Measurements from ENCODE around the gene ZNG1F.
"Not testable (repeated sequence)": the region's sequence is repeated elsewhere in the genome, so short reads cannot be mapped to it uniquely, and the experiment has no call there.

Gene ZNG1F

DNA sequence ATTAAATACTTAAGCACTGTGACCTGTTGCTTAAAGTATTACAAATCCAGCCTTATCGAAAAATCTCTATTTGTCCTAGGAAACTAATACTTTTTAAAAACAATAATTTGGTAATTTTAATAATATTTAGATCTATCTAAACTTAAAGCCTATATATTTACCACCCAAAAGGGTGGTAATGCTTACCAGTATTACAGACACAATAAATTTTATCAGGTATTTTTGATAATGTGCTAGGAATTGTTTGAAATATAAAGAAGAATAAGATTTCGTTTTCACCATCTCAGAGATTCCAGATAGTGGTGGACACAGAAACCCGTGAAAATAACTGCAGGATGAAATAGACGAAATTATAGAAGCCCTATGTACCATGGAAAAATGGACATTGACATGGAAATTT, 68.4 kb downstream of the ZNG1F start:
- DNase-seq, result not testable (repeated sequence)

DNA sequence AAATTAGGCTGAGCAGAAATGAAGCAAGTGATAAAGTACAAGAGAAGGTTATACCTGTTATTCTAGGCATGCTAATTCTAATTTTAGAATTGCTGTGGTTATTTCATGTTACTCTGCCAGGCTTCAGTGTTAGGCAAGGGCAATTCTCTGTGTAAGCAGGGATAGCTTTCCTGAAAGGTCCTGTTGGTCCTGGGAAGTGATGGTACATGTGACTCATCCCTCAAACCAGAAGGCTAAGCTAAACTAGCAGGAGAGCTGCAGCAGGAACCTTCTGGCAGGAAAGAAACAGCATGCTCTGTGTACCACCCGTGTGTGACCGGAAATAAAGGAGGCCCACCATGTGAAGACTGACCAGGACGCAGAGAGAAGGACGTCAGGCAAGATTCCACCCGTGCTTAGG, 69.4 kb downstream of the ZNG1F start:
- DNase-seq, result not testable (repeated sequence)

DNA sequence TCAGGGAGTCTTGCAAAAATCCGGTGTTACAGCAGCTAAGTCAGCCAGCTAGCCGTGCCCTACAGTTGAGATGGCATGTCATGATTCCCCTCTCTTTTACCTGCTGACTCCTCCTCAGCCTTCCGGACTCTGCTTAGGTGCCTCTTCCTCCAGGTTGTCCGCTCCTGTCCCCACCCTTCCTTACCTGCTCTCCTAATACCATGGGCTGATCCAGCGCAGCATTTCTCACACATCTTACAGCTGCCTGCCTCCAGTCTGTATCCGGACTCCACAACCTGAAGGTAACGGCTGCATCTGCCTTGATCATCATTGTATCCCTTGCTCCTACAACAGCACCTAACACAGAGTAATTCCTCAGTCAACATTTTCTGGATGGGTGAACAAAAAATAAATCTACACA, 69.8 kb downstream of the ZNG1F start:
- DNase-seq, result not testable (repeated sequence)

DNA sequence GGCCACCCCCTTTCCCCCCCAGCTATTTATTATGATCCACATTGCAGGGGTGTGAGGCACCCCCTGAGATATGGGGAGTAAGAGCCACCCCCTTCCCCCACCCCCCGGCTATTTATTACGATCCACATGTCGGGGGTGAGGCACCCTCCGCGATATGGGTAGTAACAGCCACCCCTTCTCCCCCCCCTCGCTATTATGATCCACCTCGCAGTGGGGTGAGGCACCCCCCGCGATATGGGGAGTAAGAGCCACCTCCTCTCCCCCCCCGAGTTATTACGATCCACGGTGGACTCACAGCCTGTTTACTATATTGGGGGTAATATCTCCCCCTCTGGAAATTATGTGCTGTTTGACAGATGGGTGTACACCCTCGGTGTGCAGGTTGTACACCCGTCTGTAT, 75.8 kb downstream of the ZNG1F start:
- not testable (repeated sequence) for DNase-seq

DNA sequence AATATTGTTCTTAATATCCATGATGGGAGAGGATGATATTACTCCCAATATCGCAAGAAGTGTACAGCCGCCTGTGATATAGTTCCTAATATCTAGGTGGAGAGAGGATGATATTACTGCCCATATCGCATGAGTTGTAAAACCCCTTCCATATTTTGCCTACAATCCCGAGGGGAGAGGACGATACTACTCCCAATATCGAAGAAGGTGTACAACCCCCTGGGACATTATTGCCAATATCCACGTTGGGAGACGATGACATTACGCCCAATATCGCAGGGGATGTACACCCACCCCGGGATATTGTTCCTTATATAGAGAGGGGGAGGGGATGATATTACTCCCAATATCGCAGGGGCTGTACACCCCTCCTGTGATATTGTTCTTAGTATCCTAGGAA, 77.7 kb downstream of the ZNG1F start:
- not testable (repeated sequence) for DNase-seq

DNA sequence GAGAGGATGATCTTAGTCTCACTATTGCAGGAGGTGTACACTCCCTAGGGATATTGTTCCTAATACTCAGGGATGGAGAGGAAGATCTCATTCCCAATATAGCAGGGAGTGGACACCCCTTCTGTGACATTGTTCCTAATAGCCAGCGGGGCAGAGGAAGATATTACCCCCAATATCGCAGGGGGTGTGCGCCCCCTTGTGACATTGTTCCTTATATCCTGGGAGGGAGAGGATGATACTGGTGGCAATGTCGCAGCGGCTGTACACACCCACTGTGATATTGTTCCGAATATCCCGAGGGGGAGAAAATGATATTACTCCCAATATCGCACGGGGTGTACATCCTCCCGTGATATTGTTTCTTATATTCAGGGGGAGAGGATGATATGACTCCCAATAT, 78.2 kb downstream of the ZNG1F start:
- DNase-seq, result not testable (repeated sequence)

DNA sequence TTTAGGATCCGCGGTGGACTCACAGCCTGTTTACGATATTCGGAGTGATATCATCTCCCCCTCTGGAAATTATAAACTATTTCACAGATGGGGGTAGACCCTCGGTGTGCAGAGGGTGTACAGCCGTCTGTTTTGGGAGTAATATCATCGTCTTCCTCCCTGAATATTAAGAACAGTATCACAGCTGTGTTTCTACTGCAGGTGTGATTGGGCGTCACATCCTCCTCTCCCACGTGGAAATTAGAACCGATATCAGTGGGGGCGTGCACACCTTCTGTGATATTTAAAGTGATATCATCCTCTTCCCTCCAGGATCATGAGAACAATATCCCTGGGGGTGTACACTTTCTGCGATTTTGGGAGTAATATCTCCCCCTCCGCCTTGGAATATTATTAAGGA, 79.9 kb downstream of the ZNG1F start:
- not testable (repeated sequence) for DNase-seq

DNA sequence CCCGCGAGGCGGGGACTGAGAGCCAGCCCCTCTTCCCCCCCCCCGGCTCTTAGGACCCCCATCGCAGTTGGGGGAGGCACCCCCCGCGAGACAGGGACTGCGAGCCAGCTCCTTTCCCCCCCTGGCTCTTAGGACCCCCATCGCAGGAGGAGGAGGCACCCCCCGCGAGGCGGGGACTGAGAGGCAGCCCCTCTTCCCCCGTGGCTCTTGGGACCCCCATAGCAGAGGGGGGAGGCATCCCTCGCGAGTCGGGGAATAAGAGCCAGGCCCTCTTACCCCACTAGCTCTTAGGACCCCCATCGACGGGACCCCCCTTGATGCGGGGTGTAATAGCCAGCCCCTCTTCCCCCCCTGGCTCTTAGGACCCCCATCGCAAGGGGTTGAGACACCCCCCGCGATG, 80.3 kb downstream of the ZNG1F start:
- DNase-seq, result not testable (repeated sequence)

DNA sequence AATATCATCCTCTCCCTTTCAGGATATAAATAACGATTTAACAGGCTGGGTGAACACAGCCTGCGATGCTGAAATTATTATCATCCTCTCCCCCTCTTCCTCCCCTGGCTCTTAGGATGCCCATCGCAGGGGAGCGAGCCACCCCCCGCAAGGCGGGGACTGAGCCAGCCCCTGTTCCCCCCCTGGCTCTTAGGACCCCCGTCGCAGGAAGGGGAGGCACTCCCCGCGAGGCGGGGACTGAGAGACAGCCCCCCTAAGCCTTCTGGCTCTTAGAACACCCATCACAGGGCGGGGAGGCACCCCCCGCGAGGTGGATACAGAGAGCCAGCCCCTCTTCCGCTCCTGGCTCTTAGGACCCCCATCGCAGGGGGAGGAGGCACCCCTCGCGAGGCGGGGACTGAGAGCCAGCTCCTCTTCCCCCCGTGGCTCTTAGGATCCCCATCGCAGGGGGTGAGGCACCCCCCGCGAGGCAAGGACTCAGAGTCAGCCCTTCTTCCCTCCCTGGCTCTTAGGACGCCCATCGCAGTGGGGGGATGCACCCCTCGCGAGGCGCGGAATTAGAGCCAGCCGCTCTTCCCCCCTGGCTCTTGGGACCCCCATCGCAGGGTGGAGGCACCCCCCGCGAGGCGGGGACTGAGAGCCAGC, 82.5 kb downstream of the ZNG1F start:
- not testable (repeated sequence) for DNase-seq

DNA sequence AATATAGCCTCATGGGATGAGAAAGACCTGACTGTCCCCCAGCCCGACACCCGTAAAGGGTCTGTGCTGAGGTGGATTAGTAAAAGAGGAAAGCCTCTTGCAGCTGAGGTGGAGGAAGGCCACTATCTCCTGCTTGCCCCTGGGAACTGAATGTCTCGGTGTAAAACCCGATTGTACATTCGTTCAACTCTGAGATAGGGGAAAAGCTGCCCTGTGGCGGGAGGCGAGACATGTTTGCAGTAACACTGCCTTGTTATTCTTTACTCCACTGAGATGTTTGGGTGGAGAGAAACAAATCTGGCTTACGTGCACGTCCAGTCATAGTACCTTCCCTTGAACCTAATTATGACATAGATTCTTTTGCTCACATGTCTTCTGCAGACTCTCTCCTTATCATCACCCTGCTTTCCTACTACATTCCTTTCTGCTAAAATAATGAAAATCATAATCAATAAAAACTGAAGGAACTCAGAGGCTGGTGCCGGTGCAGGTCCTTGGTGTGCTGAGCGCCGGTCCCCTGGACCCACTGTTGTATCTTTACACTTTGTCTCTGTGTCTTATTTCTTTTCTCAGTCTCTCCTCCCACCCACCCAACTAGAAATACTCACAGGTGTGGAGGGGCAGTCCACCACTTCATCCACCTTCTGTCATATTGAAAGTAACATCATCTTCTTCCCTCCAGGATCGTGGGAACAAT, 83.4 kb downstream of the ZNG1F start:
- not testable (repeated sequence) for DNase-seq

DNA sequence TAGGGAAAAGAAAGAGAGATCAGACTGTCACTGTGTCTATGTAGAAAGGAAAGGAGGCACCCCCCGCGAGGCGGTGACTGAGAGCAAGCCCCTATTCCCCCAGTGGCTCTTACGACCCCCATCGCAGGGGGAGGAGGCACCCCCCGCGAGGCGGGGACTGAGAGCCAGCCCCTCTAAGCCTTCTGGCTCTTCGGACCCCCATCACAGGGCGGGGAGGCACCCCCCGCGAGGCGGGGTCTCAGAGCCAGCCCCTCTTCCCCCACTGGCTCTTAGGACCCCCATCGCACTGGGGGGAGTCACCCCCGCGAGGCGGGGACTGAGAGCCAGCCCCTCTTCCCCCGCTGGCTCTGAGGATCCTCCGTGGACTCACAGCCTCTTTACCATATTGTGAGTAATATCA, 84.6 kb downstream of the ZNG1F start:
- DNase-seq, result not testable (repeated sequence)

DNA sequence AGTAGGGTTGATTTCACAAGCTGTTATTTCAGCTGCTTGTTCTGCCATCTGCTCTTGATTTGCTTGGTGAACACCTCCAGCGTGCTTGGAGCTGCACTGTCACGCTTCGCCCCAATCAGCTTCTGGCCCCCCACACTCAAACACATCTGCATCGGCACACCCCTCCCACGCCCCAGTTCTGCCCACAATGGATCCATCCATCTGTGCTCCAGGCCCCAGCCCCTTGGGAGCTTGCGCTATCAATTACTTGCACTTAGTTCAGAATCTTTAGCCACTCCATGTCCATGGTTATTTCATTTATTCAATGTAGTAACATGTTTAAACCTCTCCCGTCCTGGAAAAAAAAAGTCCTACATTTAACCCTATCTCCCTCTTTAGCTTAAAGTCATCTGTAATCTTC, 88.6 kb downstream of the ZNG1F start:
- not testable (repeated sequence) for DNase-seq

DNA sequence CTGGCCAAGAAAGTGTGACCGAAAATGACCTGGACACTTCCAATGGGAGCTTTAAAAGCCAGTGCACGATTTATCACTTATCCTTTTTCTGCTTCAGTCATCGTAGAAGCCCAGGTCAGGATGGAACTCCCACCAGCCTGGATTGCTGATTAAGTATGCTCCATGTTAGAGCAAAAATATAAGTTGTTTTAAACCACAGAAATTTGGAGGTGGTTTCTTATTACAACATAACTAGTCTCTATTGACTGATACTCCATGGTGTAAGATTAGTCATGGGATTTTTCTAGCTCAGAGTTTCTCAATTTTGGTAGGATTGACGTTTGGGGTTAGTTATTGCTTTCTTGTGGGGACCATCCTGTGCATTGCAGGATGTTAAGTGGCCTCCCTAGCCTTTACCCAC, 90.4 kb downstream of the ZNG1F start:
- DNase-seq, result not testable (repeated sequence)

DNA sequence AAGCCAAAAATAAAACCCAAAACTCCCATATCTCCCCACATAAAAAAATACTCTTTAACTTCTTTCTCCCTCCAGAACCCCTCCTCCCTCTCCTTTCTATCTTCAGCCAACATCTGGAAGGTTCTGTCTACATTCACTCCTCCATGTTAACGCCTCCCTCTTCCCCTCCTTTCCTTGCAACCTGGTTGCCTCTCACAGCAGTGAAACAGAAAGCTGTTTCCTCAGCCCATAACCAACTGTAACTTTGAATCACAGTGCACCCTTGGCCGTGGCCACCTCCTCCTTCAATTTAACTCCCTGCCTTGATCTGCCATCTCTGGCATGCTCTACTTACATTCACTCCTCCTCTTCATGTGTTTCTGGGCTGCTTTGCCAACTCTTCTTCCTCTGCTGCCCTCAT, 94.1 kb downstream of the ZNG1F start:
- DNase-seq, result not testable (repeated sequence)

DNA sequence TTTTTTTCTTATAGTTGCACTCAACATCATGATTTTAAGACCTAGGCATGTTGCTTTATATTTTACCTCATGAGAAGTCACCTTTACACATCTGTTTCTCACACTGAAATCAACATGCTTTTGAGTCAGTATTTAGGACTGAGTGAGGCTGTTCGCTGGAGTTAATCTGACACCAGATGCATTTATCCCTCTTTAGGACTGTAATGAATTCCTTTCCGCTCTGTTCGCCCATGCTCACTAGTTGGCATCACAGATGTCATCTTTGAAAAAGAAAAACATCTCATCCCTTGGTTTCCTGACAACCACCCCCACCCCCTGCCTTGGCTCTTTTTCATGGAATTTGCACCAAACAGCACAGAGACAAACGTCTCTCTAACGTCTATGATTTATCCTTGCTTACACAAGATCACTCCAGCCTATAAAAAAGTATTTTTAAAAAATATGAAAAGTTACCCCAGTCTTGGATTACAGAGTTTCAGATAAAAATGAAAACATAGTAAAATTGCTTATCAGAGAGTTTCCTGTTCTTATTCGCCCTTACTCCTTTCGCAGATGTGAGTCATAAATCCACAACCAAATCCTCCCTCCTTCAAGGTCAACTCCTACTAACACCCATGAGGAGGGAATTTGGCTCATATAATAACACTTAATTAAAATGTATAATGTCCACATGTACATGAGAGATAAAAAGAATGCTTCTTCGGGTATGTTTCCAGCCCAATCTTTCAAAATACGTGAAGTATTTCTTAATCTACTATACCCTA, 94.9 kb downstream of the ZNG1F start:
- not testable (repeated sequence) for DNase-seq

DNA sequence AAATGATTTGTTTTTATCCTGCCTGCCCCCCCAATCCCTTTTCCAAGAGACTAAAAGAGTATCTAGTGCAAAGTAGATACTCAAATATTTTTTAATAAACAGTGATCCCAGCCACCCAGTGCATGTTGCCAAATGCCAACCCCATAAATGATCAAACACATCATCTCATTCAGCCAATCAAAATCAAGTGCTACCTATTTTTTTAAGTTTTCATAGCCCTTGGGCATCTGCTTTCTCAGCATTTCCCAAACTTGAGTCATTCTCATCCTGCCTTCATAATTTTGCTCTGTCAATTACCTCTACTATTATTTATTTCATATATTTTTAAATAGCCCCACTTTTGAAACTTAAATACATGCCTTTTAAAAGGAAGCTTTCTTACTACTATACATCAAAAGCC, 98.2 kb downstream of the ZNG1F start:
- not testable (repeated sequence) for DNase-seq

DNA sequence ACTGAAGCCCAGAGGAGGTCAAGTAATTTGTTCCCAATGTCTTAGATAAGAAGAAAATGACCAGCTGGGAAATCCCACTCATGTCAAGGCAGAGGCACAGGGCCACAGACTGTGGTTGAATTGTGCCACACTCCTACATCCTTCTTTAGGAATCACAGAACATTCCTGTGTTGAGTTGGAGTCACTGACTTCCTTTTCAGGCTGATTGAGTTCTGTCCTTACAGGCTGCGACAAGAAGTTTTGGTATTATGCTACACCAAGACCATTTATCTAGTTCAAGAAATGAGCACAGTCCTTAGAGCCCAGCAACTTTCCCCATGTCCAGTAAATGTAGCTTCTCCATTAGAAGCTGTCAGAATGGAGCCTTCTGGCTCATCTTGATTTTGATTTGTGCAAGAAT, 98.7 kb downstream of the ZNG1F start:
- DNase-seq, result not testable (repeated sequence)

DNA sequence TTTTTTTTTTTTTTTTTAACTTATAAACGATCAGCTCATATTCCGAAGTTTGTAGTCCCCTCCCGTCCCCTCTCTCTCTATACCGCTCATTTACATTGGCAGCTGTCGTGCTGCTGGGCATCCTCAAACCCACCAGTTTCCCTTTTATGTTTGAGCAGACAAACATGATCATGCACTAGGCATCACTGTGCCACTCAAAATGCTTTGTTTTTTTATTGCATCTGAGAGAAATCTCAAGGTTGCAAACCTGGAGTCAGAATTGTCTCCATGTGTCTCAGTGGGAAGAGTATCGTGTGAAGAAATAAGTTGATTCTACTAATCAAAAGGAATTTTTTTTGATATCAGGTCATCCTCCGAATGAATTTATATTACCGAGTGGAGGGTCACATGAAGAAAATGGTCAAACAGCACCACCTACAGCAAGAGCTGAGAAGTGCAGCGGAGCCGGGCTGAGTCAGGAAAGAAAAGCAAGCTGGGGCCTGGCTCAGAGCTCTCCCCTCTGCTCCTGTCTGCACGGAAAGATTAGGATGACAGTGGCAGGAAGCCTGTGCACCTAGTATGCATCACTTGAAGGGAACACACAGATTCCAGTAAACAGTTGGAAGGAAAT, 100.6 kb downstream of the ZNG1F start:
- DNase-seq, result not testable (repeated sequence)

DNA sequence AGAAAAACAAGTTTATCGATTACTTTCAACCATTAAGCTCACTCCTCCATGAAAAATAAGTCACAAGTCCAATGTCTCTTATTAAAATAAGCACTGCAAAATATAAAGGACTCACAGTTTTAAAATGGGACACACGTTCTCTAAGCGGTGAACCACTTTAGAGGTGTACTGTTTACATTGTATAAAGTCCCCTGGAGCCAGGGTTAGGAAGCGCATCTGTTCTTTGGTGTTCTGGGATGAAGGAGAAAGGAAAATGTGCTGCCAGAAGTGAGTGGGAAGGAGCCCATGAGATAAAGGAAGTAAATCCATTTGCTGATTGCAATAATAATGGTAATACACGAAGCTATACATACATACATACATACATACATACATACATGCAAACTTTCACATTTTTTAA, 101.2 kb downstream of the ZNG1F start:
- not testable (repeated sequence) for DNase-seq

DNA sequence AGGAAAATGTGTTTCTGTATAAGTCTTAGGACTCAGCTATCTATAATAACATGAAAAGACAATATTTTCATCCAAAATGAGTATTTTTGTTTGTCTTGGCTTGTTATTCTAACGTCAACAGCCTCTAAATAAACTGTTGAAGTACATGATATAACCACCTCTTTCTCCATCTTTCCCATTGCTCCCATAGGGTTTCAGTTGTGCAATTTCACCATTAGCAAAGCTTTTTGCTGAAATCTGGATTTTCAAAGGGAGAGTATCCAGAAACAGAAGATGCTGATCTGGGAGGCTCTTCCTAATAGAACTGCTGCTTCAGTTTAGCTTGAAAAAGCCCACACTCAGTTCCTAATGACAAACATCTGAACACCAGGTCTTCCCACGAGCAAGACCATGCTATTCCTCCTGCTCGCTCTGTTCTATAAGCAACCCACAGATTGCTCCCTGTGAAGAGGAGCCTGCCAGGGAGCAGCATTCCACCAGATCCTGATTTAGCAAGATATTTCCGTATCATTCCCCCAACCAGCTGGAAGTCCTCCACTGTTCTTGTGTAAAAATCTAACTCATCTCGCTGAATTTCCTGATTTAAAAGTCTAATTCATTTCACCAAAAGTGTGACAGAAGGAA, 101.8 kb downstream of the ZNG1F start:
- DNase-seq, result not testable (repeated sequence)

DNA sequence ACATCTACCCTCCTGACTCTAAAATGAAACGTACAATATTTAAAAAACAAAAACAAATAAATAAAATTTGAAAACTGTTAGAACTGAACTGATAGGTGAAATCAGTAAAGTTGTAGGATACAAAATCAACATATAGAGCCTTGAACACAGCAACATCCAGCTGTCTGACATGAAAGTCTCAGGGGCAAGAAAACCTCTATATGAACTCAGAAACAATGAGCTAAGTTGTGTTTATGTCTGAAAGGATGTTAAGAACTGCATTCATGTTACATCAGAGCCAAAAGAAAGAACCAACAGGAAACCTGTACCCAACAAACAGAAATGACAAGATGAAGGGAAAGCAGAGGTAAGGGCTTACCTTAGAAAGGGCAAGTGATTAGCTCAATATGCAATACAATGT, 102.4 kb downstream of the ZNG1F start:
- not testable (repeated sequence) for DNase-seq

DNA sequence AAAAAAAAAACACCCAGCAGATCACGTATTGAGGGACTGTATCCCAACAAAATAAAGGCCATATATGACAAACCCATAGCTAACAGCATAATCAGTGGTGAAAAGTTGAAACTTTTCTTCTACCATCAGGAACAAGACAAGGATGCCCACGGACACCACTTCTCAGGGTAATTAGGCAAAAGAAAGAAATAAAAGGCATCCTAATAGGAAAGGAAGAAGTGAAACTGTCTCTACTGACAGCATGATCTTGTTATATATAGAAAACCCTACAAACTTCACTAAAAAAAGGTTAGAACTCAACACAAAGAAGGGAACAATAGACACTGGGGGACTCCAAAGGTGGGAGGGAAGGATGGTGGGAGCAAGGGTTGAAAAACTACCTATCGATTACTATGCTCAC, 102.9 kb downstream of the ZNG1F start:
- not testable (repeated sequence) for DNase-seq

DNA sequence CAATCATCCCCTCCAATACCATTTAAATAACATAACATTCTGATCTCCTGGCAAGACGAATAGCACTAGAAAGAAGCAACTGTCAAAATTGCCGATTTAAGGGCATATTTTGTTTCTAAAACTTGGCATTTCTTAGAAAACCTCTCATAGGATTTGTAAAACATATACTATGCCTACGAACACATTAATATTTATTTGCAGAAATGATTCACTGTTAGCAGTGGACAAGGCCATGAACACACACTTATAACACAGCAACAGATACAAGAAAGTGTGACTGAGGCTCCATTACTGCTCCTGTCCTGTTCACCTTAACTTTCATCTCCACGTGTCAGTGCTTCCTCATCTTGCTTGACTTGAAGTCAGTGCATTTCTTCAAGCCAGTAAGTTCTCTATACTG, 106.8 kb downstream of the ZNG1F start:
- DNase-seq, result not testable (repeated sequence)
